D721Med (cell line): ENCODE results near the gene FBXO34.
"Not testable (repeated sequence)": the region's sequence is repeated elsewhere in the genome, so short reads cannot be mapped to it uniquely, and the experiment has no call there.

Source experiments
- DNase-seq: peaks from one replicate; pipeline ENCODE4 v3.0.0; 2011; ENCODE audit warnings: low spot score; ENCODE audit not compliant: insufficient read length
- FAIRE-seq: peaks from 2 replicates; lab custom pipeline; 2011; peaks lifted over from hg19 to GRCh38; lab: Jason Lieb, UNC
- TF ChIP-seq, protein P1 (sequence below): IDR thresholded peaks from 2 replicates; pipeline ENCODE4 v1.5.1; 2012; ENCODE audit warnings: mild to moderate bottlenecking, control low read depth; ENCODE audit not compliant: insufficient read depth; ENCODE audit errors: missing control alignments

Gene FBXO34

DNA sequence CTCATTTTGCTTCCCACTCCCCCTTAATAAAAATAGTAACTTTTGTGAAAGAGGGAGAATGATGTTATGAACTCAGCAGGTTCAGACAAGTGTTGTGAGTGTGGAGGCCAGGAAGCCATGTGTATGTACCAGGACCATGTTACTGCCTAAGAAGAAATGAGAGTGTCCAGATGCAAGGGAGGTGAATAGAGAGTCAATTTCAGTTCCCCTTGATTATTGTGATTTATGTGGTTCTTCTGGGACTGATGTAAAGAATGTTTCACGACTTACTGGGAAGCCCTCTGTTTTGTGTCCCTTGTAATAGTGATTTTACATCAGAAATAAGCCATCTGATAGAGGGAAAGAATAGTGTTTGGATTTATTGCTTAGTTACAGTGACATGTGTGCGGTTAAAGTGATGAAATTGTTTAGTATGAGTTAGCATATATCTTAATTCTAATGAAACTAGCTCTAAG, 32.5 kb downstream of the FBXO34 start:
- TF ChIP-seq, protein P1, sequence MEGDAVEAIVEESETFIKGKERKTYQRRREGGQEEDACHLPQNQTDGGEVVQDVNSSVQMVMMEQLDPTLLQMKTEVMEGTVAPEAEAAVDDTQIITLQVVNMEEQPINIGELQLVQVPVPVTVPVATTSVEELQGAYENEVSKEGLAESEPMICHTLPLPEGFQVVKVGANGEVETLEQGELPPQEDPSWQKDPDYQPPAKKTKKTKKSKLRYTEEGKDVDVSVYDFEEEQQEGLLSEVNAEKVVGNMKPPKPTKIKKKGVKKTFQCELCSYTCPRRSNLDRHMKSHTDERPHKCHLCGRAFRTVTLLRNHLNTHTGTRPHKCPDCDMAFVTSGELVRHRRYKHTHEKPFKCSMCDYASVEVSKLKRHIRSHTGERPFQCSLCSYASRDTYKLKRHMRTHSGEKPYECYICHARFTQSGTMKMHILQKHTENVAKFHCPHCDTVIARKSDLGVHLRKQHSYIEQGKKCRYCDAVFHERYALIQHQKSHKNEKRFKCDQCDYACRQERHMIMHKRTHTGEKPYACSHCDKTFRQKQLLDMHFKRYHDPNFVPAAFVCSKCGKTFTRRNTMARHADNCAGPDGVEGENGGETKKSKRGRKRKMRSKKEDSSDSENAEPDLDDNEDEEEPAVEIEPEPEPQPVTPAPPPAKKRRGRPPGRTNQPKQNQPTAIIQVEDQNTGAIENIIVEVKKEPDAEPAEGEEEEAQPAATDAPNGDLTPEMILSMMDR: no peak
- FAIRE-seq (no peak), DNase-seq (no peak)

DNA sequence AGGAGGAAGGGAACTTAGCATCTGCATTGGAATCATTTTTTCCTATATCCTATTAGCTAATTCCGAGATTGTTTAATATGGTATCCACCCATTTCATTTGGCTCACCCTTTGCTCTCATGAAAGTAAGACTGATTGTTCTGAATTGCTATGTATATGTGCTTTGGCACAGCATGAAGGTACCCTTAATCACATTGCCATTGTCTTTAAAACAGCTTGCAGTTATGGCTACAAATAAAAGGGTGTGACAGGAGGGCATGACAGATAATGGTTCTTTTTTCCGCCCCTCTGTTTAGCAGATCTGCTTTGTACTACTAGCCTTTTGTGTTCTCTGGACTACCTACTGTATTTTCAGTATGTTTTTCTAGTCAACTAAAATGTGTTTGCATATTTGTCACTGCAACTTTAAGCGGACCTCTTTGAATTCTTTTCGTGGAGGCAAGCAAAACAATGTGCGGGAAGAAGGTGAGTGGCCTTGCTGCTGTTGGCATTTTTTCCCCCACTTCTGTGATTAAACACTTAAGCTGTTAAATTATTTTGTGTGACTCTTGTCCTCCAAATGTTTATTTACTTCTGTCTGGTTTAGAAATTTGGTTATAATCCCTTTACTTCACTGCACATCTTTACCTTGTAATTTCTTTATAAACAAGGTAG, 35.8 kb downstream of the FBXO34 start:
- FAIRE-seq (no peak), DNase-seq (no peak)
- TF ChIP-seq, protein P1: no peak

DNA sequence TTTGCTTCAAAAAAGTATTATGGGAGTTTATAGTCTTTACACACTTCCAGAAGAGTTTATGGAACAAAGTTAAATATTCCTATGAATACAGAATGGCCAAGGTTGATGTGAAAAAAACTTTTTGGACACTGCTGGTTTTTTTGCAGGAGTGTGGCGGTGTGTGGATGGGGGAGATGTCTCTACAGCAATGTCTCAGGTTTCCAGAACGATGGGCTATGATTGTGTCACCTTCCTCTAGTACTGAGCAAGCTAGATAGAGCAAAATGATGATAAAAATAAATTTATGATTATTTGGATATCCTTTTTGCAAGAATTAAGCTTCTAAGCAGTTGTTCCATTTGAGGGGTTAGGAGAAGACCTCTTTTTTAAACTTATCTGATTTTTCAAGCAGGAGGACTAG, 37.9 kb downstream of the FBXO34 start:
- TF ChIP-seq, protein P1: no peak
- DNase-seq (no peak), FAIRE-seq (no peak)

- FAIRE-seq (no peak), DNase-seq (no peak)
- TF ChIP-seq, protein P1: no peak
These were observed 38.6 kb downstream of the FBXO34 start for GRCh38 chr14:55309761-55310365.

- FAIRE-seq, DNase-seq: not testable (repeated sequence)
These were observed 41.3 kb downstream of the FBXO34 start for GRCh38 chr14:55312379-55313030.

DNA sequence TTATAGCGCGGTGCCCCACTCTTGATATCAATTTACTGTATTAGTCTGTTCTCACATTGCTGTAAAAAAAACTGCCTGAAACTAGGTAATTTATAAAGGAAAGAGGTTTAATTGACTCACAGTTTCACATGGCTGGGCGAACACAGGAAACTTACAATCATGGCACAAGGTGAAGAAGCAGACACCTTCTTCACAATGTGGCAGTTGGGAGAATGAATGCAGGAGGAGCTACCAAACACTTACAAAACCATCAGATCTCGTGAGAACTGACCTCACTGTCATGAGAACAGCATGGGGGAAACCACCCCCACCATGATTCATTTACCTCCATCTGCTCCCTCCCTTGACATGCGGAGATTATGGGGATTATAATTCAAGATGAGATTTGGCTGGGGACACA, 42.3 kb downstream of the FBXO34 start:
- TF ChIP-seq, protein P1: no peak
- FAIRE-seq (no peak), DNase-seq (no peak)

DNA sequence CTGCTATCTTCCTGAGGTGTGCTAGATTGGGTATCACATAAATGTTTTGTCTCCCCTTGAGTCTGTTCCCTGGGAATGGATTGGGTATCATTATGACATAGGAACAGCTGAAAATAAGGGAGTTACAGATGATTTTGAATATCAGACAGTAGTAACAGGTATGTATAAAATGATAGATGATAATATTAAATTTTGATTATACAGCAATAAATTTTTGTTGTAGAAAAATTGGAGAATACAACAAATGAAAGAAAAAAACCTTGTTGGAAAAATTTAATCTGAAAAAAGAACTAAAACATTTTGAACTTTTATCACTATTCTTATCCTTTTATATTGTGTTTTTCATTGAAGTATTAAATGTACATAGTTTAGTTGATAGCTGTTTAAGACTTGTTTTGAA, 43.2 kb downstream of the FBXO34 start:
- TF ChIP-seq, protein P1: no peak
- FAIRE-seq (no peak), DNase-seq (no peak)
